A549 (cell line): Measurements from ENCODE around the gene NUB1. TPM values are rescaled to one million over a fixed set of nuclear protein-coding genes. Genes with fewer than 3 reads are reported as not detected.

ENCODE experiments used
- ATAC-seq, 2 experiments: fragments of 200-7000 bp in 1 of 2; fragments of >200 bp in 1 of 2; cut with Nextera tagmentation in 1 of 2; cut with Tn5 transposase in 1 of 2; 3 replicates each; pipeline versions ENCODE4 v1.8.0 to v1.9.1; 2018 to 2020; ENCODE audit warnings: mild to moderate bottlenecking in 1 of 2, moderate library complexity in 1 of 2
- CTCF ChIA-PET: fragments of 300-600 bp; sonication (Branson Sonifier 250); formaldehyde crosslinking; extraction: SDS; loops from one replicate; lab custom pipeline; 2021; ENCODE audit warnings: antibody characterized with exemption, inconsistent platforms; lab: Yijun Ruan, JAX
- POLR2A ChIA-PET: fragments of 350-600 bp; formaldehyde crosslinking; extraction: SDS; loops from one replicate; lab custom pipeline; 2021; ENCODE audit warnings: antibody characterized with exemption, inconsistent platforms; lab: Yijun Ruan, JAX
- DNase-seq, 2 experiments: peaks; one replicate each; pipeline versions ENCODE4 v3.0.0 to v3.0.0-alpha.2; 2011 to 2016; ENCODE audit warnings: low read depth in 1 of 2, low spot score in 1 of 2
- FAIRE-seq: peaks from 2 replicates; lab custom pipeline; 2011; peaks lifted over from hg19 to GRCh38; lab: Jason Lieb, UNC
- H3K27ac ChIP-seq, 2 experiments: fragments of >200 bp; sonication (Bioruptor Twin); formaldehyde crosslinking; 3 replicates each; pipeline ENCODE4 v1.5.1; 2016 to 2017
- H3K4me1 ChIP-seq: fragments of >200 bp; sonication (Bioruptor Twin); formaldehyde crosslinking; 3 replicates; pipeline ENCODE4 v1.6.1; 2016
- H3K4me2 ChIP-seq: fragments of >200 bp; sonication (Bioruptor Twin); formaldehyde crosslinking; 3 replicates; pipeline ENCODE4 v1.6.1; 2016
- H3K4me3 ChIP-seq: fragments of >200 bp; sonication (Bioruptor Twin); formaldehyde crosslinking; 3 replicates; pipeline ENCODE4 v1.5.1; 2016
- H3K9me3 ChIP-seq: fragments of >200 bp; sonication (Bioruptor Twin); formaldehyde crosslinking; 3 replicates; pipeline ENCODE4 v1.6.1; 2016
- CBX2 ChIP-seq: fragments of 200-600 bp; sonication (generic); IDR thresholded peaks from 2 replicates; pipeline ENCODE4 v1.6.1; 2016; ENCODE audit warnings: low read depth, mild to moderate bottlenecking, borderline replicate concordance
- CBX8 ChIP-seq: fragments of 200-600 bp; sonication (generic); IDR thresholded peaks from 2 replicates; pipeline ENCODE4 v1.6.1; 2016
- EHF ChIP-seq: fragments of 250-450 bp; sonication (Bioruptor Pico); IDR thresholded peaks from 2 replicates; pipeline ENCODE4 v1.5.0; 2020; ENCODE audit warnings: mild to moderate bottlenecking
- EHMT2 ChIP-seq: fragments of 200-600 bp; sonication (generic); IDR thresholded peaks from 2 replicates; pipeline ENCODE4 v1.6.1; 2016; ENCODE audit warnings: antibody characterized with exemption, low read depth, mild to moderate bottlenecking, moderate library complexity
- EP300 ChIP-seq, 2 experiments: fragments of >200 bp; sonication (Bioruptor Twin); formaldehyde crosslinking; IDR thresholded peaks; 2 replicates in 1 of 2; 3 replicates in 1 of 2; pipeline ENCODE4 v1.6.1; 2016 to 2017
- FOXS1 ChIP-seq: fragments of 250-450 bp; sonication (Bioruptor Pico); IDR thresholded peaks from 2 replicates; pipeline ENCODE4 v1.5.0; 2020; ENCODE audit warnings: mild to moderate bottlenecking, moderate library complexity
- GATA3 ChIP-seq: IDR thresholded peaks from 2 replicates; pipeline ENCODE4 v1.6.1; 2012; ENCODE audit warnings: borderline replicate concordance
- HOXB13 ChIP-seq: fragments of 250-450 bp; sonication (Bioruptor Pico); IDR thresholded peaks from 2 replicates; pipeline ENCODE4 v1.5.0; 2020; ENCODE audit warnings: low read depth, mild to moderate bottlenecking, moderate library complexity
- KDM5A ChIP-seq: fragments of 200-600 bp; sonication (generic); IDR thresholded peaks from 2 replicates; pipeline ENCODE4 v1.6.1; 2016; ENCODE audit warnings: antibody characterized with exemption, mild to moderate bottlenecking
- MAFK ChIP-seq: fragments of 450-650 bp; IDR thresholded peaks from 2 replicates; pipeline ENCODE4 v1.6.1; 2014; ENCODE audit not compliant: partially characterized antibody
- MYC ChIP-seq: IDR thresholded peaks from 2 replicates; pipeline ENCODE4 v1.6.1; 2012; ENCODE audit warnings: mild to moderate bottlenecking, inconsistent platforms, low read length, improper control_type of control experiment, borderline replicate concordance
- RAD21 ChIP-seq, 2 experiments: fragments of >200 bp in 1 of 2; sonication (Bioruptor Twin) in 1 of 2; formaldehyde crosslinking in 1 of 2; IDR thresholded peaks in 1 of 2; conservative IDR thresholded peaks in 1 of 2; 2 replicates in 1 of 2; 3 replicates in 1 of 2; pipeline ENCODE4 v1.6.1; 2012 to 2018; ENCODE audit warnings: inconsistent platforms in 1 of 2
- RNF2 ChIP-seq: fragments of 200-600 bp; sonication (generic); IDR thresholded peaks from 2 replicates; pipeline ENCODE4 v1.6.1; 2016; ENCODE audit warnings: low read depth, mild to moderate bottlenecking, antibody characterized with exemption, moderate library complexity, borderline replicate concordance
- SMC3 ChIP-seq: fragments of >200 bp; sonication (Bioruptor Twin); formaldehyde crosslinking; IDR thresholded peaks from 3 replicates; pipeline ENCODE4 v1.6.1; 2018; ENCODE audit warnings: inconsistent platforms
- ZNF302 ChIP-seq: fragments of 250-450 bp; sonication (Bioruptor Pico); IDR thresholded peaks from 2 replicates; pipeline ENCODE4 v1.9.0; 2021; ENCODE audit warnings: inconsistent platforms, mild to moderate bottlenecking, moderate library complexity
- WGBS: methylation state at CpG from one replicate; pipeline ENCODE4 v1.1.6; 2017; ENCODE audit errors: missing lambda C conversion rate; 5-methylcytosine and 5-hydroxymethylcytosine counted together
- polyA plus RNA-seq, 4 experiments: library from polyadenylated mRNA; depleted of rRNA in 3 of 4; stranded (reverse); fragments of >200 nt; fragmentation: RNase III in 1 of 4; extraction: RNeasy Plus Mini Kit Qiagen cat#74134 plus additional on column Dnase treatment in 1 of 4; gene quantifications; 2 replicates in 3 of 4; 3 replicates in 1 of 4; pipeline ENCODE4 v1.2.3, GENCODE V29; 2011 to 2017
- TF ChIP-seq, protein P1 (sequence below): fragments of >200 bp; sonication (Bioruptor Twin); formaldehyde crosslinking; IDR thresholded peaks from 2 replicates; pipeline ENCODE4 v1.6.1; 2016
- TF ChIP-seq, protein P2 (sequence below): IDR thresholded peaks from 2 replicates; pipeline ENCODE4 v1.6.1; 2012
- TF ChIP-seq, protein P3 (sequence below): fragments of >200 bp; sonication (Bioruptor Twin); formaldehyde crosslinking; IDR thresholded peaks from 3 replicates; pipeline ENCODE4 v1.5.1; 2016
- TF ChIP-seq, protein P4 (sequence below): fragments of 450-650 bp; IDR thresholded peaks from 2 replicates; pipeline ENCODE4 v1.6.1; 2014; ENCODE audit warnings: antibody characterized with exemption

NUB1 gene
- polyA plus RNA-seq, 2 of the 4 experiments (the other 2 are of a cell fraction), result 45.0 to 105 TPM

DNA sequence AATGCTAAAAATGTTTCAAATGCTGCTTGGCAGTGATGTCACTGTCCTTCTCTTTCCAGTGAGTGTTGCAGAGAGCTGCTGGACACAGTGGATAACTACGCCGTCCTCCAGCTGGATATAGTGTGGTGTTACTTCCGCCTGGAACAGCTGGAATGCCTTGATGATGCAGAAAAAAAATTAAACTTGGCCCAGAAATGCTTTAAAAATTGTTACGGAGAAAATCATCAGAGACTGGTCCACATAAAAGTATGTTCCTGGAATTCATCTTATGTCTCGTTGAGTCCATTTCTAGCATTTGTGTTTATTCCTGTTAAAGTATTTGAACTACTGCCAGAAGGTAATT, 25.2 kb downstream of the NUB1 start:
- TF ChIP-seq, protein P1, sequence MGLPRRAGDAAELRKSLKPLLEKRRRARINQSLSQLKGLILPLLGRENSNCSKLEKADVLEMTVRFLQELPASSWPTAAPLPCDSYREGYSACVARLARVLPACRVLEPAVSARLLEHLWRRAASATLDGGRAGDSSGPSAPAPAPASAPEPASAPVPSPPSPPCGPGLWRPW, result no peak
- no peak for TF ChIP-seq CBX8
- TF ChIP-seq, all 56 proteins: peak for 0
- ATAC-seq (no peak), DNase-seq (no peak), FAIRE-seq (no peak)
- H3K4me2 ChIP-seq, result no peak overlapping the region
- H3K27ac ChIP-seq, result no peak overlapping the region
- POLR2A ChIA-PET, result no interaction called here
- no peak overlapping the region for H3K4me3 ChIP-seq
- WGBS, result 79% methylated on average over 5 of the region's 5 CpGs
- no peaks in the 10 kb centered on the region for H3K9me3 ChIP-seq
- CTCF ChIA-PET, result interaction anchor here (0.6 to 21.5 kb wide), 15 partner anchors 10 to 397 kb away, joined by 3 to 438 read pairs (median 4); partner anchors contain the start of gene CRYGN
- H3K4me1 ChIP-seq, result peaks cover 4% of the 10 kb centered on the region

DNA sequence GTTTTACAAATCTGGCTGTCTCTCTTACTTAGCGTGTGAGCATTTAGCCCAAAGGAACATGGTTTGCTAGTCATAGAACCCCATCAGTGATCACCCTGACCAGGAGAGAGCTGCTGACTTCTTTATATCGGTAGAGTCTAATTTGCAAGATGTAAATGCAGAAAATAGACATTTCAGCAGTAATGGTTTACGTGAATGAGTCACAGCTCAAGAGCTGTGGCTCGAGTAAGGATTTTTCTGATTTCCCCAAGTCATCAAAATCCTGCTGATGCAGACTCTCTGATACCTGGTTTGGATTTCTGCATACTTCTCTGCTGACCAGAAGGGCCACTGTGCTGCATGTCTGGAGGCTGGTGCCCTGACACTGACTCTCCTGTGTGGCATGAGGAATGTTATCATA, 25.7 kb downstream of the NUB1 start:
- H3K4me1 ChIP-seq, result peaks cover 4% of the 10 kb centered on the region
- CTCF ChIA-PET, result interaction anchor here (0.6 to 21.5 kb wide), 15 partner anchors 9 to 392 kb away, joined by 3 to 438 read pairs (median 8); partner anchors contain the start of gene CRYGN
- no peaks in the 10 kb centered on the region for H3K9me3 ChIP-seq
- no peak for FAIRE-seq
- 86% methylated on average over 4 of the region's 4 CpGs for WGBS
- H3K4me2 ChIP-seq, result no peak overlapping the region
- TF ChIP-seq EHF (no peak), CBX8 (no peak), FOXS1 (CRISPR knock-in tag) (no peak), MAFK (peak; percentile 45), KDM5A (no peak)
- TF ChIP-seq, all 56 proteins: peak for 1
- peak in 1 of 2 experiments; percentile 11; a peak in 2 of 6 replicates for ATAC-seq
- POLR2A ChIA-PET, result no interaction called here
- Histone ChIP-seq H3K4me3 (no peak overlapping the region), H3K27ac (no peak overlapping the region)
- DNase-seq, result no peak

DNA sequence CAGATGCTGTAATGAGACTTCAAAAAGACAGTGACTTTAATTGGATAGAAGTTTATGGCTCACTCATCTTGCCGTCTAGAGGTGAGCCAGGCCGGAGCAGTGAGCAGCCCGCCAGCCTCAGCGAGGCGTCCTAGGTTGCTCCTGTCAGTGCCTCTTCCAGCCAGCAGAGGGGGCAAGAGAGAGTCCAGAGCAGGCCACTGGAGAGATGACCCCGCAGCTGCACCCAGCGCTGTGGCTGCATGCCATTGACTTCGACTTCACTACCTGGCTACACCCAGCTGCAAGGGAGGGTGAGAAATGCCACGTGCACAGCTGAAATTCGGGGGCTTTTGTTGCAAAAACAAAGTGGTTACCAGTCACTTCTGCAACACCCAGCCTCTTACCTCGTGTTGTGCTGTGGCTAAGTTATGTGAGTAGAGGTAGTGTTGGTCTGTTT, 26.5 kb downstream of the NUB1 start:
- 9% methylated on average over 11 of the region's 11 CpGs for WGBS
- TF ChIP-seq SMC3, result peak; percentile 97
- no peak for TF ChIP-seq CBX2
- TF ChIP-seq, protein P2, sequence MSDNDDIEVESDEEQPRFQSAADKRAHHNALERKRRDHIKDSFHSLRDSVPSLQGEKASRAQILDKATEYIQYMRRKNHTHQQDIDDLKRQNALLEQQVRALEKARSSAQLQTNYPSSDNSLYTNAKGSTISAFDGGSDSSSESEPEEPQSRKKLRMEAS, result peak; percentile 63
- no peak for TF ChIP-seq ZNF302 (CRISPR knock-in tag)
- TF ChIP-seq, protein P3, sequence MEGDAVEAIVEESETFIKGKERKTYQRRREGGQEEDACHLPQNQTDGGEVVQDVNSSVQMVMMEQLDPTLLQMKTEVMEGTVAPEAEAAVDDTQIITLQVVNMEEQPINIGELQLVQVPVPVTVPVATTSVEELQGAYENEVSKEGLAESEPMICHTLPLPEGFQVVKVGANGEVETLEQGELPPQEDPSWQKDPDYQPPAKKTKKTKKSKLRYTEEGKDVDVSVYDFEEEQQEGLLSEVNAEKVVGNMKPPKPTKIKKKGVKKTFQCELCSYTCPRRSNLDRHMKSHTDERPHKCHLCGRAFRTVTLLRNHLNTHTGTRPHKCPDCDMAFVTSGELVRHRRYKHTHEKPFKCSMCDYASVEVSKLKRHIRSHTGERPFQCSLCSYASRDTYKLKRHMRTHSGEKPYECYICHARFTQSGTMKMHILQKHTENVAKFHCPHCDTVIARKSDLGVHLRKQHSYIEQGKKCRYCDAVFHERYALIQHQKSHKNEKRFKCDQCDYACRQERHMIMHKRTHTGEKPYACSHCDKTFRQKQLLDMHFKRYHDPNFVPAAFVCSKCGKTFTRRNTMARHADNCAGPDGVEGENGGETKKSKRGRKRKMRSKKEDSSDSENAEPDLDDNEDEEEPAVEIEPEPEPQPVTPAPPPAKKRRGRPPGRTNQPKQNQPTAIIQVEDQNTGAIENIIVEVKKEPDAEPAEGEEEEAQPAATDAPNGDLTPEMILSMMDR, result peak; percentile 90
- TF ChIP-seq RAD21 (conservative IDR thresholded peaks at IDR 0.05 in 1 of 2, IDR thresholded peaks at IDR 0.05 in 1 of 2), result peak; percentile 85 to 89
- ChIA-PET CTCF (interaction anchor here (0.6 to 21.5 kb wide), 34 partner anchors 8 to 429 kb away, joined by 3 to 438 read pairs (median 6); partner anchors contain the start of gene CRYGN), POLR2A (interaction anchor here (0.9 kb wide), 1 partner anchor 152 kb away, joined by 5 read pairs; the partner anchor contains the start of gene RHEB)
- no peaks in the 10 kb centered on the region for H3K9me3 ChIP-seq
- peak; percentile 76 to 77 for DNase-seq
- no peak overlapping the region for H3K4me2 ChIP-seq
- peaks cover 4% of the 10 kb centered on the region for H3K4me1 ChIP-seq
- no peak for FAIRE-seq
- no peak overlapping the region for H3K4me3 ChIP-seq
- peak overlapping the region in 1 of 2 experiments; percentile 32; a peak in 1 of 6 replicates for H3K27ac ChIP-seq
- peak; percentile 99 to 100 for ATAC-seq

DNA sequence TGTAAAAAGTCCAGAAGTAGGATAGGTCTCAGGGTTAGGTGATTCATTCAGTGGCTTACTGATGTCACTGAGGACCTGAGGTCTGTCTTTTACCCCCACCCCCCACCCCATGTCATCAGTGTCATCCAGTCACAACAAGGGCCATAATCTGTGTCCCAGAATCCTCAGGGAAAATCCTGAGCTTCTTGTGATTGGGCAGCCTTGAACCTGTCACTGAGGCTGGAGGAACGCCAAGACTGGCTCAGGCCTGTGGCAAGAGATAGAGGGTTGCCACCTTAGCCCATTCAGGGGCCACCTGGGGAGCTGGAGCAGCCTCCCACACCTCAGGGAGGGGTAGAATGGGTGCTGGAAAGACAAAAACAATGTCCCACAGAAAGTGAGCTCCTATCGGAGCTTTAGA, 29.7 kb downstream of the NUB1 start:
- ATAC-seq (no peak), FAIRE-seq (no peak), DNase-seq (no peak)
- H3K4me1 ChIP-seq, result peaks cover 4% of the 10 kb centered on the region
- ChIA-PET POLR2A (no interaction called here), CTCF (interaction anchor here (0.6 to 21.5 kb wide), 8 partner anchors 8 to 388 kb away, joined by 3 to 438 read pairs (median 7); partner anchors contain the start of gene CRYGN)
- H3K9me3 ChIP-seq, result no peaks in the 10 kb centered on the region
- H3K27ac ChIP-seq, result no peak overlapping the region
- TF ChIP-seq RNF2 (no peak), GATA3 (no peak), MYC (no peak), HOXB13 (CRISPR knock-in tag) (no peak), EHMT2 (no peak), EP300 (IDR thresholded peaks at IDR 0.05) (no peak)
- TF ChIP-seq, protein P4, sequence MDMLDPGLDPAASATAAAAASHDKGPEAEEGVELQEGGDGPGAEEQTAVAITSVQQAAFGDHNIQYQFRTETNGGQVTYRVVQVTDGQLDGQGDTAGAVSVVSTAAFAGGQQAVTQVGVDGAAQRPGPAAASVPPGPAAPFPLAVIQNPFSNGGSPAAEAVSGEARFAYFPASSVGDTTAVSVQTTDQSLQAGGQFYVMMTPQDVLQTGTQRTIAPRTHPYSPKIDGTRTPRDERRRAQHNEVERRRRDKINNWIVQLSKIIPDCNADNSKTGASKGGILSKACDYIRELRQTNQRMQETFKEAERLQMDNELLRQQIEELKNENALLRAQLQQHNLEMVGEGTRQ, result no peak
- no peak overlapping the region for H3K4me3 ChIP-seq
- WGBS, result 92% methylated on average over 2 of the region's 2 CpGs
- H3K4me2 ChIP-seq, result no peak overlapping the region
